DMS114 treated with DMSO at 0.1 percent for 48 hours (cell line): Measurements from ENCODE around the gene AKAP7.

Experiments used
- DNase-seq: peaks from one replicate; lab custom pipeline; 2025; ENCODE audit not compliant: unreplicated experiment; lab: John Stamatoyannopoulos, UW

Gene AKAP7

DNA sequence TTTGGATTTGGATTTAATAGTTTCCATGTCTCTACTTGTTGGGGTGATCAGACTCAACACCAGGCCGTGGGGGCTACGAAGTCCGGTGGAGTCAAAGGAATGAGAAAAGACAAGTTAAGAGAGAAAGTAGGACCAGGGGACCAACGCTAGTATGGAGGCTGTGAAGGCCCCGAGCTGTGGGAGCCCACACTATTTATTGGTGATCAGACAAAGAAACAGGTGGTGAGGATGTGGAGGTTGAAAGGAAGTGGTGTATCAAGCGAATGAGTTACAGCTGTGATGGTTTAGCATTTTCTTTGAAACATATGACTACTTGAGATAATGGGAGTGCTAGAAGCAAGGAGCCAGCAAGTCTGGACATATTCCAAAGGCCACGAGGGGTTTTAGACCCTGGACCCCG, 62.4 kb downstream of the AKAP7 start:
- DNase-seq = no peak

DNA sequence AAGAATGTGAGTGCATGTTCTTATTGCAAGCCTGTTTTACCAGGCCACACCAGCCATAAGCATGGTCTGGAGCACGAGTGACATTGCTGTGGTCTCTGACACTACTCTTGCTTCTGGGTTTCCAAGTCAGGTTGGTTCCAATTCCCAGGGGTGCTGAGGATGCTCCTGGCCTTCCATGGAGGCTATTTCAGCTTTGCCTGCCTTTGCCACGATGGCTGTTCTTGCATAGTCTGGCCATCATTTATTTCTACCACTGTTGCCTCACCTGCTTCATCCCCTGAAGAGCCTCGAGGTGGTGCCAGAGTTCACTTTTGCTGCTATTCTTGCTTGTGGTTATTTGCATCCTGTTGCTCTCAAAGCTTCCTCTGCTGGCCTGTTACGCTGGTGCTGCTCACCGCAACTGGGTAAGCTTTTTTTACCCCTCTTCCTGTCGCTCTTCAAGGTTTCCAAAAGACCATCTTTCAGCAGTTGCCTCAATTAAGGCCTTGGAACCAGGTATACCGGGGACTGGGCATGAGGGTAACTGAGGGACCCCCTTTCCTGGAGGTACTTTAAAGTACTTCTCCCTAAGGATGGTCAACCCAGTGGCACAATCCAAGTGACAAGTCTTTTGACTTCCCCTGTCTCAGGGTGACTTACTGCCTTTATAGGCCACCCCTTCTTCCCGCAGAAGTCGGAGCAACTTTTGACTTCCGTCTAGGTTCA, 64.5 kb downstream of the AKAP7 start:
- DNase-seq = peak; percentile 3

DNA sequence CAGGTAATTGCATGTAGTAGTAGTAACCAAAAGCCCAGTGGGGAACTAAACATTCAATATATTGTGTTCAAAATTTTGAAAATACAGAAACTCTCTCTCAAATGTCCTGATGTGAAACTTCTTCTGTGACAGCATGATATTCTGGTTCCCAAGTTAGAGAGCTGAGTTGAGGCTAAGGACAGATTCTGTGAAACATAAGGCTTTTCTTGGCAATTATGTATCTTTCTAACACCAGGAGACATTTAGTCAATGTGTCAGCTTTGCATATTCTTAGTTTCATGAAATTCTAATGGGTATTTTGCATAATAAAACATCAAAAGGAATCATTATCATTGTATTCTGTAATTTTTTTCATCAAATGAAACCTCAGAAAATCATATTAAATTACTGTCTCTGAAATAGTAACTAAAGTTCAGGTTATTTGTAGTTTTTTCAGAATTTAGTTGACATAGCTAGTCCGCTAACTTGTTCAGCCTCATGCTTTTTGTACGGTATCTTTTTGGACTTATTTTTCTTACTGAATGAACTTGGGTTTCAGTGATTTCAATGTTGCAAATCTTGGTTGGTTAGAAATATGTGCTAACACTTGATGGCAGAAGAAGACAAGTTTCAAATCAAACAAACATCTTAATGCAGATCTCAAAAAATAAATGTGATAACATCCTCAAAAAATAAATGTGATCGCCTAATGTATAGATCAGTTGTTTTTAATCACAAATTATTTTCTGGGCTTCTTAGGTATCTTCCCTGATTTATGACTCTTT, 70.4 kb downstream of the AKAP7 start:
- no peak for DNase-seq

DNA sequence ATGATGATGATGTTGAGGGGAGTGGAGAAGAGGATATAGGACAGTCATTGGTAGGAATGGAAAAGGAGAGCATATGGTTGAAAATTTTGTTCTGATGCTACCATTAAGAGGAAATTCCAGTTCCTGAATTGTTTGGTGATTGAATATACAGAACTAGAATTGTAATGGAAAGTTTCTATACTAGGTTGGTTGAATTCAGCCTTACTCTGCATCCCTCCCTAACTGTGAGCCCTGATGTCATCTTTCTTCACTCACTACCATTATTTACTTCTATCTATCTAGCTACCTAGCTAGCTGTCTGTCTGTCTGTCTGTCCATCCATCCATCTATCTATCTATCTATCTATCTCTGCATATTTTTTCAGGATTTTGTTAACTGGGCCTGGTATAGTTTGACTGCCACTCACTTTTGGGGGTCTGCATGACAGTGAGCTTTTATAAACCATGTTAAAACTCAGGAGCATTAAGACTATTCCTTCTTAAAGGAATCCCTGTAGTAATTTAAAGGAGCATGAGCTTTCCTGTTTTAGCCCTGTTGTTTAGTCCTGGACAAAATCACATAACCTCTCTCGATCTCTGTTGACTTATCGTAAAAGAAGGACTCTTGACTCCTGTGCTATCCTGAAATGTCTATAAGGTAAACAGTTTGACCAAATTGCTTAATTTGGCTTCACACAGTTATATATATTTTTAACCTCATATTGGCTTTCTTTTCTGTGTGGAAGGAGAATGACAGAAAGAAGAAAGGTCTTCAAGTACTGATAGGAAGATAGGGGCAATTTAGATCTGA, 71.4 kb downstream of the AKAP7 start:
- no peak for DNase-seq

DNA sequence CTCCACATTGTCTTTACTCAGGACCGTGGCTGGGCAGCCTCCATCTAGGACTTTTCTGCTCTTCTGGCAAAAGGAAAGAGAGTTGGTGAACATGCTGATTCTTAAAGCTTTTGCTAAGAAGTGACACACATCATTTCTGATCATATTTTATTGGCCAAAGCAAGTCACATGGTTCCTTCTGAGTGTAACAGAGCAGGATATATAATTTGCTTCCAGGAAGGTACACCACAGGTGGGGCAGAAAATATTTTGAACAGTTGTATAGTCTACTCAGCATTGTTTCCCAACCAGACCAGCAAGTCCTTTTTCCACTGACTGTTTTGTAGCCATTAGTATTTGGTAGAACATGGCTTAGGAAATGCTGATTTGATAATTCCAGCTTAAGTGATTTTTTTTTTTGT, 73.5 kb downstream of the AKAP7 start:
- DNase-seq = no peak

DNA sequence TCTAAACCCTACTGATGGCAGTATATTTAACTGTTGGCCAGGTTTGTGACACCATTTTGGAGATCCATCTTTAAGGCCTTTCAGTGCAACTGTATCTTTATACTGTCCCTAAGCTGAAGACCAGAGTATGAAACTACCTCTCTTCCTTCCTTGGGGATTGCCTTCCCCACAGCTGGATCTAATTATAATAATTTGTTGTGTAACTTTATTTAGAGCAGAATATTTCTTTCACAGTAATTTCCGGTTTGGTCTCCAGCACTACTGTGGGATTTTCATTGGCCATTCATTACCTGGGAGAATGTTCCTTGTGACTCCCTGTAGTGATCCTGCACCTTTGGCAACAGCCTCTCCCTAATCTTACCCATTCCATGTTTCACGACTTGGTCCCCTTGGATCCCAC, 75.2 kb downstream of the AKAP7 start:
- no peak for DNase-seq

DNA sequence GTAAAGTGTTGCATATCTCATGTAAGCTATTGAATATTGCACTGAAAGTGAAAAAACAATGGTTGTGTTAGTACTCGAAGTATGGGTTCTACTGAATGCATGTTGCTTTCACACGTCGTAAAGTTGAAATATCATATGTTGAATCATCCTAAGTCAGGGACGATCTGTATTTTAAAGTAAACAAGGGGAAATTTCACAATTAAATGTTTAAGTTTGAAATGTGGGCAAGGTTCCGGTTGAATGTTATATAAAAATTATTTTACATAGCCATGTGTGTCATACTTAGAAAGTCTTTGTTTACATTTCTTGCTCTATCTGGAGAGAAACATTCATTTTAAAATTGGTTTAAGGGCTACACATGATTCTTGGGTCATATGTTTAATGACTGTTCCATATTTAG, 76.8 kb downstream of the AKAP7 start:
- no peak for DNase-seq

DNA sequence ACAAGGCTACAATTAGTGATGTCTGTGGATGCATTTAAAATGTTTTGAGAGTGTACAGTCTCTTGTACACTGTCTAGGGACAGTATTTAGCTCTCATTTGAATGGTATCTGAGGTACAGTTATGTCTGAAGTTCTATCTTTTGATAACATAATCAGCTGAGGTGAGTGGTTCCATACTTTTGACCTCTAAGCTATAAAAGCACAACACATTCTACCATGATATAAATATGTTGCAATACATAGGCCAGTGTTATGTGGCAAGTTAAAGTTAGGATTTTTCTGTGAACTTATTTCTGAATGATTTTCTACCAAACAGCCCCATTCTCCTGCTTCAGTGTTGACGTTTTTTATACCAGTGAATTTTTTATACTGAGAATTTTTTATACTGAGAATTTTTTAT, 77.6 kb downstream of the AKAP7 start:
- no peak for DNase-seq

DNA sequence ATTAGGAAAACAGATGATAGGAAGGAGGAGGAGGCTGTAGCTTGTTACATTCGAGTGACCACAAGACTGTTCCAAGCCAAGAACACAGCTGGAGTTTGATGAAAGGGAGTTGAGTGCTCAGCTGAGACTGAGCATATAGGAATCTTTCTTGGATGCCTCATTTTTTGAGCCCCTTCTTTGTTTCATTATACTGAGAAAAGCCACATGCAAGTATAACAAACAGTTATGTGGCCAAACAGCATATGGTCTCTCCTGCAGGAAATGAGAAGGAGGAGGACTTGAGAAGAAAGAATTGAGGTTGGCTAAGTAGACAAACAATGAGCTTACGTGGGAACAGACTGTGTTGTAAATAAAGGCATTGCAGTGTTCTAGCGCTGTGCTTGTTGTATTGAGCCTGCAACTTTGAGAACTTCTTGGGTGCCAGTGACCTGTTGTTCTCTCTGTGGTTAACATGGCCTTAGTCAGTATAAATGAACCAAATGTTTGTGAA, 78.3 kb downstream of the AKAP7 start:
- no peak for DNase-seq

DNA sequence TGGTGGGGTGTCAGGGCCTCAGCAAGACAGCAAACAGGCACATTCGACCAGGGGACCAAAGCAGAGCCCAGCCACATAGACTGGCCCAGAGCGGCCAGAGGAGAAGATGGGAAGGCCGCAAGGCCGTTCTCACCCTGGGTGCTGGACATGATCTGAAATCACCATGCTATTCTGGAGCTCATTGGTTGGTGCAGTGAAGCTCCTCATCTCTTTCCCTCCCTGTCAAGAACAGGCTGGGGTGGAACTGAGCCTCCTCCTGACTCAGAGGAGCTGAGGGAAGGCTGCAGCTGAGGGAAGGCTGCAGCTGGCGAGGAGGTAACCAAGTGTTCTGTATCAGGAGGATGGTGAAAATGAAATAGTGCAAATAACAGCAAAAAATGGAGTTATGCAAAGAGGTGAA, 80.0 kb downstream of the AKAP7 start:
- DNase-seq = no peak

DNA sequence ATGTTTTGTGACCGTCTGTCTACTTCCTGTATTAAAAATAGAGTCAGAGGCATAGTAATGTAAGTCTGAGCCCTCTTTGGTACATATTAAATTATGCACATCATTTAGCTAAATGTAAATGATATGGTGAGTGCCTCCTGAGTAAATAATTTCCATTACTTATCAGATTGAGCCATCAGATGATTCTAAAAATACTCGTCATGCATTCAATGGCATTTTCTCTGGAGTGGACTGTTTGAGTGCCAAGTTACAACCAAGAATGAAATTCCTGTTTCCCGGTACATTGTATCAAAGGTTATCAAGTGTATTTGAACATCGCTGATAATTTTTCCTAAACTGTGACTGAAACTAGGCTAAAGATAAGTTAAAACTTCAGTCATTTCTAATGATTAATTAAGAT, 81.0 kb downstream of the AKAP7 start:
- no peak for DNase-seq

DNA sequence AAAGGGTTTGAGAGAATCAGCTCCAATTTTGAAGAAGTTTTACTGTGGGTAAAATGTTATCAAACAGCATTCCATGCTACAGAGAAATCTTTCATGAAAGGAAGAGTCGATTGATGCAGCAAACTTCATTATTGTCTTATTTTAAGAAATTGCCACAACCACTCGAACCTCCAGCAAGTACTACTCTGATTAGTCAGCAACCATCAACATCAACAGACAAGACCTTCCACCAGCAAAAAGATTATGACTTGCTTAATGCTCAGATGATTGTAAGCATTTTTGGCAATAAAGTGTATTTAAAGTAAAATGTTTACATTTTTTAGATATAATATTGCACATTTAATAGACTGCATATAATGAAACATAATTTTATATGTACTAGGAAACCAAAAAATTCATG, 87.5 kb downstream of the AKAP7 start:
- no peak for DNase-seq

DNA sequence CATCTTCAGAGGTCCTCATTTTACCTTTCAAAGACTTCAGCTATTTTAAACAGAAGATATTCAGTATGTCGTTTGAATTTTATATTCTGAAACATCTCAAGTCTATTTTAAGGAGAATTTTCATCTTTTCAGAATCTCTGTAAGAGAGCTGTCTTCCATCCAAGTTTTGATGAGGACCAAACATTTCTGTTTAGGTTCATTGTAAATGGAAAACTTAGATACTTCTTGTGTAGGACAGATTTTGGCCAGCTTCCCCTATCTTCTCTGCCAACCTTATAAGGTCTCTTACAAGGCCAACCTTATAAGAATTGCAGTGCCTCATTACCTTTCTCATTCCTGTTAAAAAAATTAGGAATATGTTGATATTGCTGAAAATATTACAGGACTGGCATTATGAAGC, 88.1 kb downstream of the AKAP7 start:
- no peak for DNase-seq

DNA sequence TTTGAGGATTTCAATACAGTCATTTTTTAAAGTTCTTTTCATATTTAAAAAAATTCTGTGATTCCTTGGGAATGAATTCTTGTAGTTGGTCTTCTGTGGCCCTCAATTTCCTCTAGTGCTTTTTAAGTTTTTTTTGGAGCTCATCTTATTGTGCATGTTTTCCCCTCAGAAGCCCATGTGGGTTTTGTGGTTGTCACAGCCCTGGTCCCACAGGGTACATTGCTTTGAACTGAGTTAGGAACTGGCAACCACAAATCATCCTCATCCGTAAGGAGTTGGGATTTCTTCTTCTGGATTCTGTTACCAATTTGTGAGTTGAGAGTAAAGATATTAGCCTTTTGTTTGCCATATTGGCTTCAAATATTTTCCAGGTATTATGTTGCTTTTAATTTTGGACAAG, 89.9 kb downstream of the AKAP7 start:
- no peak for DNase-seq

DNA sequence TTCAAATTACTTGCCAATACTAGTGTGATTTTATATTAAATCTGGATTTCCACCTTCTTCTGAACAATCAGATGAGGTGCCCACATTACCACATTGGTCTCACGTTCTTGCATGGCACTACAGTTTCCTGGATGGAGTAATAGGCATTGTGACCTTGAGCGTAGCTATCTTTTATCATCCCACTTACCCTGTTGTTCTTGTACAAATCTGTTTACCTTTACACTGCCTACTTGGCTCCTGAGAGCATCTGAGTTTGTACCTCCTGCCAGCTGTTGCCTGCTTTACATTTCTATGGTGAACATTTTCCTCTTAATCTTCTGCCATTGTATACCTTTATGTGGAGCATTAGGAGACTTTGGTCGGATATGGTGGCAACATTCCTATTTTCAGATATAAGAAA, 90.7 kb downstream of the AKAP7 start:
- DNase-seq = no peak

DNA sequence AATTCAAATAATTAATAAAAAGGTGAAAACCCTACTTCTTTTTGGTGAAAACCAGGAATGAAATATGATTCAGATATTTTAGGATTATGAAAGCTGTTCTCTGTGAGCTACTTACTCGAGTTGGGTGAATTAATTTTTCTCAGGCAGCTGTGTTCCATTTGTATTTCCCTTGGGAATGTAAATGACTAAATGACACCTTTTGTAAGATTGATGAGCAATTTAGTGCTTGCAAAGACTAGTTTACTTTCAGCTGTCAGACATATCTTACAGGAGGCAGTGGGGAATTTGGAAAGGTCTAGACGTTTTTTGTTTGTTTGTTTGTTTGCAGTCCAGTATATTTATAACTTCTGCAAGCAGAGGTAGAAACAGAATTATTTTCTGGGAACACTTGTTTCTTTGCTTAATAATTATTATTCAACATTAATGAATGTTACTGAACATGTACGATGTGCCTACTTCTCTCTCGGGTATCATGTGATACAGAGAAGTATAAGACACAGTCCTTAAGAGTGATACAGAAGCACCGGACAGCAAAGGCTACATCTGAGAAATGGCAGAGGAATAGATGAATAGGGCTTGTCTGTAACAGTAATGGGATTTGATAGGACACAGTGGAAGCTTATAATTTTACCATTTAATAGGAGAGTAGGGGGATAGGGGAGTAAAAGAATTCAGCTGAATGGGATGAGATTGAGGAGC, 91.3 kb downstream of the AKAP7 start:
- no peak for DNase-seq

DNA sequence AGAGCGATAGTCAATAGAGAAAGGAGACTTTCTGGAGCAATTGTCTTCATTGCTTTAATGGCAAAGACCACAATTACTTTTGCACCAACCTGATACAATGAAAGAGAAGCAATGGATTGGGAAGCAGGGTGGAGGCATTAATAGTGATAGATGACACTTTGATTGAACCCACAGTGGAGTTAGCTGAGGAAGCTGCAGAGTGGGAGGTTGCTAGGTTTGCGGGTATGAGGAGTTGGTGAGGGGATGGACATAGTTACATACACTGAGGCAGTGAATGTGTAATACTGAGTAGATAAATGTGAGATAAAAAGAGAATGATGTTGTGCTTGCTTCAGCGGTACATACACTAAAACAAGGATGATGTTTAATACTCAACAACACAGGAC, 91.9 kb downstream of the AKAP7 start:
- DNase-seq = no peak

DNA sequence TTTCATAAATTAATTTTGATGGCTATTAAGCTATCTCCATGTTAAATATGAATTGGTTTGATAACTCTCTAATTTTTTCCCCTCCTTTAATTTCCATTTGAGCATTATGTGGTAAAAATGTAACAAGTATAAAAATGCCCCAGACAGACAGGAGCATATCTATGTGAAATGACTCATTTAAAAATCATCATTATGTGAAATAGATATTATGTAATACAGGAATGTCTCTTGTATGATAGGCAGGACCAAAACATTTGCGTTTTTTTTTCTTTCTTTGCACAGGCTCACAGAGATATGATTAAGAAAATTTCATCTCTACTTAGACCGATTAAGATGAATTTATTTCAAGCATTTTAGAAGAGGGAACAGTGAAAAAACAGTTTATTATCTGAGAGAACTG, 95.8 kb downstream of the AKAP7 start:
- no peak for DNase-seq

DNA sequence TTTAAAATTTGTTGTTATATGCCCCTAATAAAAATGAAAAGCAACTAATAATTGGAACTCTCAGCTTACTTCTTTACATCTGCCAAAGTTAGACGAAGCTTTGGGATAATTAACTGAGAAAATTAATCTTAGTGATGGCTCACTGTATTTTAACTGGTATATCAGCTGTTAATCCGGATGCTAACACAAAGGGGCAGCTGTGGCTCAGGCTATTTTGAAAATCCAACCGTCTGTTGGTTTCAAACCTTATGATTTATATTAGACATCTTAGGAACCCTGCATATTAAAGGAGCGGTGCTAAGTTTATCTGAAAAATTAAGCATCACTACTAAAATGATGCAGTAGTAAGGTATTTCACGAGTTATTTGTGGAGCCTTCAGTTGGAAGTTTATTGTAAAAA, 96.6 kb downstream of the AKAP7 start:
- DNase-seq = no peak

DNA sequence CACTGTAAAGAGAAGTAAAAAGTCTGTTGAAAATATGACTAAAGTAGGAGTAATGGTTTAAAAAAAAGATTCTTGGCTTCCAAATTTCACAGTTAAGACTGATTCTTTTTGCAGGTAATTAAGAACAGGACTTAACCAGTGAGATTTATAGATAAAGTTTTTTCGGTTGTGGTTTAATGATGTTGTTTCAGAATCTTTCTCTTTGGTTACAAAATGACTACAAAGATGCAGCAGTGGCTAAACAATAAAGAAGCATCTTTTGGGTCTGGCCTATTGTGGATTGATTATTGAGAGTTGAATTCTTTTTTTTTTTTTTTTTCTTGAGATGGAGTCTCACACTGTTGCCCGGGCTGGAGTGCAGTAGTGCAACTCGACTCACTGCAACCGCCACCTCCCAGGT, 109.7 kb downstream of the AKAP7 start:
- DNase-seq = no peak

DNA sequence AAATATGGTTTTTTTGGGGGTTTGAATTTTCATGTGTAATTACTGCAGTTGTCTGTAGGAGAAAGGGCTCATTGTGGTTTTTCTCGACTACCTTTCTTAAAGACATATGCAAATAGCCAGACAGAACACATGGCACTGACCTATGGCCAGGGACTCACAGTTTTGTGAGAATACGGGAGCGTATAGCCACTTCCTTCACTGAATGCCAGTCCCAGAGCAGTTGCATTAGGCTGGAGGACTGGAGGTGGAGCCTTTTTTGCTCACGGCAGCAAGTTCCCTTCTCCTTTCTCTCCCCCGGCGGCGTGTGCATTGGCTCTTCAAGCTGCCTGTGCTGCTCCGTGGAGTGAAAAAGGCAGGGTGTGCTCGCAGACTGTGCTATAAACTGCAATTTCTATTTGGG, 114.9 kb downstream of the AKAP7 start:
- no peak for DNase-seq
